OCI-LY7 (cell line): ENCODE results near the gene SGMS1. TPM values are rescaled to one million over a fixed set of nuclear protein-coding genes. Genes with fewer than 3 reads are reported as not detected.

Experiments
- BruUV-seq: library from RNA; stranded (reverse); fragments of 400-500 nt; replicated peaks from 2 replicates; lab custom pipeline; 2021; lab: Mats Ljungman, UMichigan
- CTCF ChIA-PET: fragments of 300-600 bp; sonication (Branson Sonifier 250); formaldehyde crosslinking; loops from one replicate; lab custom pipeline; 2022; ENCODE audit warnings: antibody characterized with exemption; ENCODE audit not compliant: unreplicated experiment; lab: Charles Lee
- POLR2A ChIA-PET: fragments of 300-600 bp; sonication (Branson Sonifier 250); formaldehyde crosslinking; loops from one replicate; lab custom pipeline; 2022; ENCODE audit warnings: antibody characterized with exemption; lab: Charles Lee
- DNase-seq: peaks from one replicate; pipeline ENCODE4 v3.0.0-alpha.2; 2015; ENCODE audit warnings: low spot score
- H2AFZ ChIP-seq: fragments of 200-600 bp; sonication (generic), shearing (Covaris generic); 2 replicates; pipeline ENCODE4 v1.6.1; 2014; ENCODE audit warnings: mild to moderate bottlenecking, antibody characterized with exemption, low read length, moderate library complexity
- H3K27ac ChIP-seq: fragments of 200-600 bp; sonication (generic); 2 replicates; pipeline ENCODE4 v1.5.1; 2014; ENCODE audit warnings: mixed run types, low read depth, mild to moderate bottlenecking, moderate library complexity, low read length, inconsistent platforms; ENCODE audit not compliant: poor library complexity, severe bottlenecking
- H3K36me3 ChIP-seq: fragments of 200-600 bp; sonication (generic); 2 replicates; pipeline ENCODE4 v1.6.1; 2014; ENCODE audit warnings: mild to moderate bottlenecking, antibody characterized with exemption, low read length, moderate library complexity, mixed read lengths; ENCODE audit not compliant: insufficient read depth
- H3K4me1 ChIP-seq: fragments of 200-600 bp; sonication (generic); 2 replicates; pipeline ENCODE4 v1.5.1; 2014; ENCODE audit warnings: mild to moderate bottlenecking, low read length; ENCODE audit not compliant: insufficient read depth, poor library complexity, severe bottlenecking
- H3K4me2 ChIP-seq: fragments of 200-600 bp; sonication (generic); 2 replicates; pipeline ENCODE4 v1.6.1; 2014; ENCODE audit warnings: mild to moderate bottlenecking, low read length
- H3K4me3 ChIP-seq: fragments of 200-600 bp; sonication (generic); 2 replicates; pipeline ENCODE4 v1.5.1; 2014; ENCODE audit warnings: mild to moderate bottlenecking, low read depth, low read length; ENCODE audit not compliant: poor library complexity, severe bottlenecking
- H3K79me2 ChIP-seq: fragments of 200-600 bp; sonication (generic); 2 replicates; pipeline ENCODE4 v1.6.1; 2016; ENCODE audit warnings: low read depth, mild to moderate bottlenecking, low read length, moderate library complexity, mixed read lengths; ENCODE audit not compliant: insufficient read depth
- H3K9me2 ChIP-seq: fragments of 200-600 bp; sonication (generic); 2 replicates; pipeline ENCODE4 v1.6.1; 2016; ENCODE audit warnings: mild to moderate bottlenecking, low read length, mixed read lengths; ENCODE audit not compliant: insufficient read depth
- H3K9me3 ChIP-seq: fragments of 200-600 bp; sonication (generic); 2 replicates; pipeline ENCODE4 v1.6.1; 2014; ENCODE audit warnings: mild to moderate bottlenecking, mixed run types, low read length, mixed read lengths
- H4K20me1 ChIP-seq: fragments of 200-600 bp; sonication (generic); 2 replicates; pipeline ENCODE4 v1.6.1; 2014; ENCODE audit warnings: mild to moderate bottlenecking, antibody characterized with exemption, low read length, moderate library complexity, mixed read lengths; ENCODE audit not compliant: insufficient read depth
- CTCF ChIP-seq: fragments of 200-600 bp; sonication (generic); conservative IDR thresholded peaks from 2 replicates; pipeline ENCODE4 v1.5.1; 2014; ENCODE audit warnings: mild to moderate bottlenecking, antibody characterized with exemption, low read length, moderate library complexity, mixed read lengths
- EZH2phosphoT487 ChIP-seq: fragments of 200-600 bp; sonication (generic); IDR thresholded peaks from 2 replicates; pipeline ENCODE4 v1.6.1; 2018; ENCODE audit warnings: low read depth, borderline replicate concordance, mild to moderate bottlenecking, mixed run types, antibody characterized with exemption, low read length, moderate library complexity, mixed read lengths
- intact Hi-C: fragments of 100-400 bp; cut with micrococcal nuclease; formaldehyde crosslinking; loops from one replicate; pipeline ENCODE4 v1.10.0; 2022; ENCODE audit not compliant: unreplicated experiment
- total RNA-seq, 2 experiments: library from RNA; depleted of rRNA in 1 of 2; stranded (reverse); fragments of >200 nt in 1 of 2; shearing (Covaris generic) in 1 of 2; gene quantifications; 2 replicates each; pipeline ENCODE4 v1.2.3, GENCODE V29; 2014 to 2022

SGMS1 gene
- total RNA-seq, 2 experiments from 2014 or later, result 45.4 to 57.5 TPM

GRCh38 chr10:50325449-50326171 is 298.1 kb downstream of the SGMS1 start:
- TF ChIP-seq EZH2phosphoT487 (no peak), CTCF (no peak)
- no peak overlapping the region for H3K4me3 ChIP-seq
- H3K4me2 ChIP-seq, result no peak overlapping the region
- no peaks in the 10 kb centered on the region for H4K20me1 ChIP-seq
- POLR2A ChIA-PET, result interaction anchor here (1.0 to 1.4 kb wide), 5 partner anchors 9 to 43 kb away, joined by 3 to 17 read pairs (median 3); no protein-coding TSS in a partner anchor
- intact Hi-C loops, result no loop called here
- peaks cover 76% of the 10 kb centered on the region for H3K36me3 ChIP-seq
- no peaks in the 10 kb centered on the region for H3K9me3 ChIP-seq
- no TSS peak for BruUV-seq
- no peak overlapping the region for H2AFZ ChIP-seq
- CTCF ChIA-PET, result no interaction called here
- no peaks in the 10 kb centered on the region for H3K9me2 ChIP-seq
- H3K27ac ChIP-seq, result no peak overlapping the region
- peaks cover 8% of the 10 kb centered on the region for H3K4me1 ChIP-seq
- H3K79me2 ChIP-seq, result no peaks in the 10 kb centered on the region
- no peak for DNase-seq

GRCh38 chr10:50324680-50325393 is 298.9 kb downstream of the SGMS1 start:
- H3K79me2 ChIP-seq, result no peaks in the 10 kb centered on the region
- no peak for DNase-seq
- no peaks in the 10 kb centered on the region for H3K9me3 ChIP-seq
- peaks cover 83% of the 10 kb centered on the region for H3K36me3 ChIP-seq
- ChIA-PET POLR2A (interaction anchor here (1.3 to 1.4 kb wide), 2 partner anchors 35 to 44 kb away, joined by 3 read pairs; no protein-coding TSS in a partner anchor), CTCF (no interaction called here)
- TF ChIP-seq CTCF (no peak), EZH2phosphoT487 (no peak)
- intact Hi-C loops, result no loop called here
- no peak overlapping the region for H2AFZ ChIP-seq
- H3K9me2 ChIP-seq, result no peaks in the 10 kb centered on the region
- no TSS peak for BruUV-seq
- no peak overlapping the region for H3K4me3 ChIP-seq
- H4K20me1 ChIP-seq, result no peaks in the 10 kb centered on the region
- no peak overlapping the region for H3K4me2 ChIP-seq
- no peak overlapping the region for H3K27ac ChIP-seq
- H3K4me1 ChIP-seq, result peaks cover 8% of the 10 kb centered on the region
